AG08396 (cell line): ENCODE results near the gene UNKL.
A peak's percentile ranks its signal among the peaks of the same experiment; 100 is the strongest.

ENCODE experiments used
- DNase-seq: peaks from one replicate; pipeline ENCODE4 v3.0.0; 2012; ENCODE audit warnings: low spot score, mixed read lengths

Gene UNKL

GRCh38 chr16:1325673-1326371 is 88.7 kb downstream of the UNKL start:
- no peak for DNase-seq

GRCh38 chr16:1325261-1325660 is 89.2 kb downstream of the UNKL start:
- no peak for DNase-seq

- DNase-seq, result no peak
Measured at GRCh38 chr16:1324286-1324826, 90.1 kb downstream of the UNKL start.

GRCh38 chr16:1323296-1324239 is 90.9 kb downstream of the UNKL start:
- peak; percentile 55 for DNase-seq

GRCh38 chr16:1322407-1322806 is 92.1 kb downstream of the UNKL start:
- DNase-seq, result no peak

GRCh38 chr16:1320658-1321240 is 93.8 kb downstream of the UNKL start:
- DNase-seq, result no peak

GRCh38 chr16:1320097-1320496 is 94.4 kb downstream of the UNKL start:
- no peak for DNase-seq

- DNase-seq, result no peak
Measured at GRCh38 chr16:1319041-1319440, 95.5 kb downstream of the UNKL start.

GRCh38 chr16:1318268-1318545 is 96.3 kb downstream of the UNKL start:
- DNase-seq, result no peak

GRCh38 chr16:1317479-1318267 is 96.8 kb downstream of the UNKL start:
- no peak for DNase-seq

- DNase-seq, result no peak
Measured at GRCh38 chr16:1316033-1316405, 98.5 kb downstream of the UNKL start.

- DNase-seq, result no peak
Measured at GRCh38 chr16:1315081-1316032, 99.1 kb downstream of the UNKL start.

- no peak for DNase-seq
Measured at GRCh38 chr16:1314399-1315068, 100.0 kb downstream of the UNKL start.

GRCh38 chr16:1313721-1314369 is 100.7 kb downstream of the UNKL start:
- DNase-seq, result no peak
